GM23248 (cell line): ENCODE data around the gene LIN28B. TPM values are rescaled to one million over a fixed set of nuclear protein-coding genes. Genes with fewer than 3 reads are reported as not detected.
A peak's percentile ranks its signal among the peaks of the same experiment; 100 is the strongest.
"Not testable (repeated sequence)": the region's sequence is repeated elsewhere in the genome, so short reads cannot be mapped to it uniquely, and the experiment has no call there.

Experiments
- DNase-seq: peaks from one replicate; pipeline ENCODE4 v3.0.0-alpha.2; 2015
- H2AFZ ChIP-seq: fragments of 200-600 bp; sonication (generic); 2 replicates; pipeline ENCODE4 v1.6.1; 2016; ENCODE audit warnings: antibody characterized with exemption
- H3F3A ChIP-seq: fragments of 200-600 bp; sonication (generic); 2 replicates; pipeline ENCODE4 v1.6.1; 2016; ENCODE audit warnings: mild to moderate bottlenecking, antibody characterized with exemption, mixed run types; ENCODE audit not compliant: insufficient read depth
- H3K27ac ChIP-seq: fragments of 200-600 bp; sonication (generic); 2 replicates; pipeline ENCODE4 v1.5.1; 2016; ENCODE audit warnings: mild to moderate bottlenecking
- H3K27me3 ChIP-seq: fragments of 200-600 bp; sonication (generic); replicated peaks from 2 replicates; pipeline ENCODE4 v1.6.1; 2016; ENCODE audit warnings: mild to moderate bottlenecking; ENCODE audit not compliant: insufficient read depth
- H3K36me3 ChIP-seq: fragments of 200-600 bp; sonication (generic); 2 replicates; pipeline ENCODE4 v1.6.1; 2016; ENCODE audit warnings: low read depth, mild to moderate bottlenecking
- H3K4me1 ChIP-seq: fragments of 200-600 bp; sonication (generic); 2 replicates; pipeline ENCODE4 v1.6.1; 2016; ENCODE audit warnings: mild to moderate bottlenecking; ENCODE audit not compliant: insufficient read depth
- H3K4me2 ChIP-seq: fragments of 200-600 bp; sonication (generic); one replicate; pipeline ENCODE4 v1.6.1; 2016; ENCODE audit warnings: mild to moderate bottlenecking; ENCODE audit not compliant: unreplicated experiment
- H3K4me3 ChIP-seq: fragments of 200-600 bp; sonication (generic); 2 replicates; pipeline ENCODE4 v1.5.1; 2016; ENCODE audit warnings: mild to moderate bottlenecking
- H3K79me2 ChIP-seq: fragments of 200-600 bp; sonication (generic); 2 replicates; pipeline ENCODE4 v1.6.1; 2016; ENCODE audit warnings: mild to moderate bottlenecking; ENCODE audit not compliant: insufficient read depth
- H3K9ac ChIP-seq: fragments of 200-600 bp; sonication (generic); 2 replicates; pipeline ENCODE4 v1.6.1; 2016; ENCODE audit warnings: mild to moderate bottlenecking
- H3K9me2 ChIP-seq: fragments of 200-600 bp; sonication (generic); 2 replicates; pipeline ENCODE4 v1.6.1; 2016; ENCODE audit warnings: mixed run types, mild to moderate bottlenecking, moderate library complexity; ENCODE audit not compliant: insufficient read depth
- H3K9me3 ChIP-seq: fragments of 200-600 bp; sonication (generic); one replicate; pipeline ENCODE4 v1.6.1; 2017; ENCODE audit warnings: low read depth
- H4K20me1 ChIP-seq: fragments of 200-600 bp; sonication (generic); 2 replicates; pipeline ENCODE4 v1.6.0; 2016; ENCODE audit not compliant: insufficient read depth
- EZH2 ChIP-seq: fragments of 200-600 bp; sonication (generic); IDR thresholded peaks from 2 replicates; pipeline ENCODE4 v1.6.1; 2018; ENCODE audit warnings: antibody characterized with exemption, mild to moderate bottlenecking; ENCODE audit not compliant: insufficient read depth, poor library complexity, severe bottlenecking
- EZH2phosphoT487 ChIP-seq: fragments of 200-600 bp; sonication (generic); IDR thresholded peaks from 2 replicates; pipeline ENCODE4 v1.6.1; 2018; ENCODE audit warnings: antibody characterized with exemption, moderate library complexity, mild to moderate bottlenecking, low read depth; ENCODE audit not compliant: insufficient read depth
- WGBS, 2 experiments: methylation state at CpG; one replicate each; pipeline ENCODE4 v1.1.6; 2015 to 2017; ENCODE audit warnings: low lambda C conversion rate in 2 of 2, low coverage in 1 of 2; ENCODE audit errors: missing lambda C conversion rate in 2 of 2; 5-methylcytosine and 5-hydroxymethylcytosine counted together
- in situ Hi-C: fragments of 300-500 bp; cut with MboI; formaldehyde crosslinking; loops from 2 replicates; pipeline ENCODE4 v1.15.0; 2020
- polyA plus RNA-seq: library from polyadenylated mRNA; unstranded; fragments of >200 nt; fragmentation: Nextera tagmentation; extraction: Ambion mirVana; gene quantifications from 2 replicates; pipeline ENCODE4 v1.2.1, GENCODE V29; 2016
- total RNA-seq: library from RNA; depleted of rRNA; stranded (reverse); fragments of >200 nt; shearing (Covaris generic); gene quantifications from 2 replicates; pipeline ENCODE4 v1.2.3, GENCODE V29; 2014

Gene LIN28B
- total and polyA plus RNA-seq, 2 experiments from 2014 or later: not detected

DNA sequence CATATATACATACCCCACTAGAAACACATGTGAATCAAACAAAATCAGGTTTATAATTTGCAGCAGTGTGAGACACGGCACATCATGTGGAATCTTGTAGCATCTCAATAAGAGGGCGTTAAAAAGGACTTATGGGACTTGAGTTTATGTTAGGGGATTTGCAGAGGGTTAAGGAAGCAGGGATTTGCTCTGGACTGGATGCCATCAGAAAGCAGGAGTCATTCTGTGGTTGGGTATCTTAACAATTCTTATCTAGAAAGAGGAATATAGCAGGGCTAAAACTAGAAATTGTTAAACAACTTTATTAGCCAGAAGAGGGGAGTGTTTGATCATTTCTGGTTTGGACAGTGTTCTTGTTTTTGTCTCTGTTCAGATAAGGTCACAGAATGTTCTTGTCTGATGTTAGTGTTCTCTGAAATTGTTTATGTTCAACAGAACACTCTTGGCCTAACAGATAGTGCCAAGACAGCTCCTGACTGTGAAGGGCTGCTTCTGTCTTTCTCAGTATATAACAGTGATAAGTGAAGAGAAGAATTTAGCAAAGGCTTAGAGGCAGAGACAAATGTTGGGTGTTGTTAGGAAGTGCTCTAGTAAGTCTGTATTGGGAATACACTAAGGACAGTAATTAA, 39.2 kb downstream of the LIN28B start:
- in situ Hi-C loops: no loop called here
- no peak overlapping the region for H3K27ac ChIP-seq

GRCh38 chr6:105001063-105001462, 44.2 kb downstream of the LIN28B start:
- TF ChIP-seq EZH2phosphoT487 (no peak), EZH2 (no peak)
- H3K4me2 ChIP-seq: no peak overlapping the region
- H3K79me2 ChIP-seq: no peaks in the 10 kb centered on the region
- no peak for DNase-seq
- in situ Hi-C loops: no loop called here
- no peaks in the 10 kb centered on the region for H4K20me1 ChIP-seq
- no peaks in the 10 kb centered on the region for H3K9me2 ChIP-seq
- H3K9ac ChIP-seq: no peak overlapping the region
- no peak overlapping the region for H3K27ac ChIP-seq
- H3K4me1 ChIP-seq: no peaks in the 10 kb centered on the region
- no peaks in the 10 kb centered on the region for H3K9me3 ChIP-seq
- no peak overlapping the region for H3K4me3 ChIP-seq
- no peaks in the 10 kb centered on the region for H3K36me3 ChIP-seq
- no peak overlapping the region for H2AFZ ChIP-seq
- 50 to 61% methylated on average over 1 of the region's 1 CpG for WGBS, 2 experiments
- H3F3A ChIP-seq: no peaks in the 10 kb centered on the region
- H3K27me3 ChIP-seq: no peaks in the 10 kb centered on the region

More for the DNA sequence above, 39.2 kb downstream of the LIN28B start:
- Histone ChIP-seq H3K9me2 (no peaks in the 10 kb centered on the region), H3K36me3 (no peaks in the 10 kb centered on the region), H4K20me1 (no peaks in the 10 kb centered on the region), H3K9ac (no peak overlapping the region), H3K4me3 (no peak overlapping the region), H3K4me2 (no peak overlapping the region), H3K4me1 (no peaks in the 10 kb centered on the region), H3F3A (no peaks in the 10 kb centered on the region), H3K79me2 (no peaks in the 10 kb centered on the region), H2AFZ (peak overlapping the region; percentile 36; the same call in 1 of the 2 replicates), H3K27me3 (no peaks in the 10 kb centered on the region), H3K9me3 (no peaks in the 10 kb centered on the region)
- no peak for TF ChIP-seq EZH2
- no peak for TF ChIP-seq EZH2phosphoT487
- peak; percentile 48 for DNase-seq
- WGBS, 2 experiments: 82 to 89% methylated on average over 2 of the region's 2 CpGs

DNA sequence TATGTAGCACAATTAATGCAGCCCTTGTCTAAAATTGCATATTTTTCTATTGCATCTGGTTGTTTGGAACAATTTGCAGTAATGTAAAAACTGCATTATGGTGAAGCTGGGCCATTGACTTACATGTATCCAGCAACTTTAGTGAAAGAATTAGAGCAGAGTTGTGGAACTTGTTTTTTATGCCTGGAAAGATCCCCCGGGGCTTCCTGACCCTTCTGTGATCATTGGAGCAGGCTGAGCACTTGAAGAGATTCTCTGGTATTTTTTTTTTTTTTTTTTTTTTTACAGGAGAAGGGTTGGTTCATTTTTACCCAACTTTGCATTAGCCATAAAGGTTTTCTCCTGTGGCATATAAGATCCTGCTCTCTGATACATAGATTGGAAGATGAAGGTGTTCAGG, 45.0 kb downstream of the LIN28B start:
- 8 to 23% methylated on average over 1 of the region's 1 CpG for WGBS, 2 experiments
- no peak overlapping the region for H3K27ac ChIP-seq
- H3F3A ChIP-seq: no peaks in the 10 kb centered on the region
- H3K4me1 ChIP-seq: no peaks in the 10 kb centered on the region
- no peak overlapping the region for H3K9ac ChIP-seq
- no peak overlapping the region for H2AFZ ChIP-seq
- no peaks in the 10 kb centered on the region for H3K9me2 ChIP-seq
- H3K4me3 ChIP-seq: no peak overlapping the region
- H3K79me2 ChIP-seq: no peaks in the 10 kb centered on the region
- no peak overlapping the region for H3K4me2 ChIP-seq
- TF ChIP-seq EZH2 (no peak), EZH2phosphoT487 (no peak)
- in situ Hi-C loops: no loop called here
- no peaks in the 10 kb centered on the region for H3K27me3 ChIP-seq
- H3K36me3 ChIP-seq: no peaks in the 10 kb centered on the region
- H3K9me3 ChIP-seq: no peaks in the 10 kb centered on the region
- DNase-seq: no peak
- H4K20me1 ChIP-seq: no peaks in the 10 kb centered on the region

- H3K9me3 ChIP-seq: no peaks in the 10 kb centered on the region
- H3K4me3 ChIP-seq: no peak overlapping the region
- no peaks in the 10 kb centered on the region for H3K36me3 ChIP-seq
- no peaks in the 10 kb centered on the region for H3K79me2 ChIP-seq
- H2AFZ ChIP-seq: peak overlapping the region; percentile 25; the same call in 1 of the 2 replicates
- H3K9me2 ChIP-seq: no peaks in the 10 kb centered on the region
- no peaks in the 10 kb centered on the region for H4K20me1 ChIP-seq
- H3K27ac ChIP-seq: no peak overlapping the region
- WGBS, 2 experiments: 18 to 24% methylated on average over 1 of the region's 1 CpG
- no peaks in the 10 kb centered on the region for H3K27me3 ChIP-seq
- no peak for DNase-seq
- in situ Hi-C loops: no loop called here
- no peak overlapping the region for H3K4me2 ChIP-seq
- no peaks in the 10 kb centered on the region for H3F3A ChIP-seq
- H3K4me1 ChIP-seq: no peaks in the 10 kb centered on the region
- H3K9ac ChIP-seq: no peak overlapping the region
- TF ChIP-seq EZH2 (no peak), EZH2phosphoT487 (no peak)
These were observed 48.5 kb downstream of the LIN28B start for GRCh38 chr6:105005451-105005850.

DNA sequence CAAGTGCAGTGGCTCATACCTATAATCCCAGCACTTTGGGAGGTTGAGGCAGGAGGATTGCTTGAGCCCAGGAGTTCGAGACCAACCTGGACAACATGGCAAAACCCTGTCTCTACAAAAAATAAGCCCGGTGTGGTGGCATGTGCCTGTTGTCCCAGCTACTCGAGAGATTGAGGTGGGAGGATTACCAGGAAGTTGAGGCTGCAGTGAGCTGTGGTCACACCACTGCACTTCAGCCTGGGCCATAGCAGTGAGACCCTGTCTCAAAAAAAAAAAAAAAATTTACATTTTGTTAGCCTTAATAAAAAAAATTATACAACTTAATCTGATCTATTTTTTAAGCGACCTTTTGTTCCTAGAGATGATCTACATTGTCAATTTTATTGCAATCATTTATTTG, 56.6 kb downstream of the LIN28B start:
- H3K27ac ChIP-seq, H3K27me3 ChIP-seq, H3K79me2 ChIP-seq, in situ Hi-C loops, H3K9me2 ChIP-seq, H3K9me3 ChIP-seq, H2AFZ ChIP-seq, DNase-seq, H3K4me3 ChIP-seq, H3K36me3 ChIP-seq, H3F3A ChIP-seq, H3K9ac ChIP-seq, H3K4me2 ChIP-seq, H4K20me1 ChIP-seq: not testable (repeated sequence)
- H3K4me1 ChIP-seq: peaks cover 14% of the 10 kb centered on the region
- WGBS, 2 experiments: 72 to 79% methylated on average over 4 of the region's 4 CpGs
